Glomerular visceral epithelial cell (primary cell): ENCODE results near the gene KRTAP9-3.
"Not testable (repeated sequence)": the region's sequence is repeated elsewhere in the genome, so short reads cannot be mapped to it uniquely, and the experiment has no call there.

Experiments used
- DNase-seq: peaks from one replicate; pipeline ENCODE4 v3.0.0-alpha.2; 2016; ENCODE audit errors: extremely low spot score

The KRTAP9-3 gene

GRCh38 chr17:41232399-41233105 lies at the start of gene KRTAP9-3:
KRTAP9-3 (plus strand) TSS chr17:41232449; CDS start chr17:41232502, 53 bp downstream.
- not testable (repeated sequence) for DNase-seq

GRCh38 chr17:41184480-41184961 lies 47.7 kb upstream of the KRTAP9-3 start, which contains the start of gene KRTAP4-1:
KRTAP4-1 (minus strand) TSS chr17:41184911; CDS start chr17:41184854, 57 bp downstream.
- DNase-seq = no peak

GRCh38 chr17:41185001-41185400 lies 47.2 kb upstream of the KRTAP9-3 start:
- no peak for DNase-seq

- no peak for DNase-seq
Measured at GRCh38 chr17:41186872-41187271, 45.4 kb upstream of the KRTAP9-3 start.

- not testable (repeated sequence) for DNase-seq
Measured at GRCh38 chr17:41189837-41190318, 42.4 kb upstream of the KRTAP9-3 start, which contains the start of gene KRTAP9-1. KRTAP9-1 (plus strand) TSS chr17:41189887; CDS start chr17:41189887, 0 bp downstream.

GRCh38 chr17:41190328-41190727 lies 41.9 kb upstream of the KRTAP9-3 start:
- no peak for DNase-seq

GRCh38 chr17:41196068-41196467 lies 36.2 kb upstream of the KRTAP9-3 start:
- no peak for DNase-seq

- DNase-seq = no peak
Measured at GRCh38 chr17:41199421-41200078, 32.7 kb upstream of the KRTAP9-3 start.

- DNase-seq = peak; percentile 5
Measured at GRCh38 chr17:41211845-41212466, 20.3 kb upstream of the KRTAP9-3 start.

- DNase-seq = no peak
Measured at GRCh38 chr17:41212524-41213169, 19.6 kb upstream of the KRTAP9-3 start.

GRCh38 chr17:41215681-41216080 lies 16.6 kb upstream of the KRTAP9-3 start:
- DNase-seq = no peak

- DNase-seq = no peak
Measured at GRCh38 chr17:41223821-41224220, 8.4 kb upstream of the KRTAP9-3 start.

GRCh38 chr17:41226051-41226450 lies 6.2 kb upstream of the KRTAP9-3 start:
- no peak for DNase-seq

- DNase-seq = not testable (repeated sequence)
Measured at GRCh38 chr17:41226598-41227095, 5.6 kb upstream of the KRTAP9-3 start, which contains the start of gene KRTAP9-2. KRTAP9-2 (plus strand) TSS chr17:41226648; CDS start chr17:41226655, 7 bp downstream.

- no peak for DNase-seq
Measured at GRCh38 chr17:41230094-41230493, 2.2 kb upstream of the KRTAP9-3 start.

GRCh38 chr17:41231731-41232130 lies 518 bp upstream of the KRTAP9-3 start:
- DNase-seq = no peak

GRCh38 chr17:41237116-41237515 lies 4.9 kb downstream of the KRTAP9-3 start:
- DNase-seq = not testable (repeated sequence)

GRCh38 chr17:41237949-41238437 lies 5.7 kb downstream of the KRTAP9-3 start, which contains the start of gene KRTAP9-8:
KRTAP9-8 (plus strand) TSS chr17:41237999; CDS start chr17:41238052, 53 bp downstream.
- not testable (repeated sequence) for DNase-seq

GRCh38 chr17:41246995-41247787 lies 14.9 kb downstream of the KRTAP9-3 start:
- DNase-seq = not testable (repeated sequence)

- not testable (repeated sequence) for DNase-seq
Measured at GRCh38 chr17:41249637-41250240, 17.5 kb downstream of the KRTAP9-3 start, which contains the start of gene KRTAP9-4. KRTAP9-4 (plus strand) TSS chr17:41249687; CDS start chr17:41249721, 34 bp downstream.
